GM23248 (cell line): ENCODE results near the gene SRMS.

ENCODE experiments used
- EZH2 ChIP-seq: fragments of 200-600 bp; sonication (generic); IDR thresholded peaks from 2 replicates; pipeline ENCODE4 v1.6.1; 2018; ENCODE audit warnings: antibody characterized with exemption, mild to moderate bottlenecking; ENCODE audit not compliant: insufficient read depth, poor library complexity, severe bottlenecking
- EZH2phosphoT487 ChIP-seq: fragments of 200-600 bp; sonication (generic); IDR thresholded peaks from 2 replicates; pipeline ENCODE4 v1.6.1; 2018; ENCODE audit warnings: antibody characterized with exemption, moderate library complexity, mild to moderate bottlenecking, low read depth; ENCODE audit not compliant: insufficient read depth

- TF ChIP-seq EZH2: no peak
- no peak for TF ChIP-seq EZH2phosphoT487
Observed at GRCh38 chr20:63567136-63567385, 19.5 kb upstream of the SRMS start.
